DMS79 (cell line): ENCODE data around the gene C2orf81.
"Not testable (repeated sequence)": the region's sequence is repeated elsewhere in the genome, so short reads cannot be mapped to it uniquely, and the experiment has no call there.

Source experiments
- DNase-seq: peaks from one replicate; lab custom pipeline; 2025; lab: John Stamatoyannopoulos, UW

C2orf81 gene

DNA sequence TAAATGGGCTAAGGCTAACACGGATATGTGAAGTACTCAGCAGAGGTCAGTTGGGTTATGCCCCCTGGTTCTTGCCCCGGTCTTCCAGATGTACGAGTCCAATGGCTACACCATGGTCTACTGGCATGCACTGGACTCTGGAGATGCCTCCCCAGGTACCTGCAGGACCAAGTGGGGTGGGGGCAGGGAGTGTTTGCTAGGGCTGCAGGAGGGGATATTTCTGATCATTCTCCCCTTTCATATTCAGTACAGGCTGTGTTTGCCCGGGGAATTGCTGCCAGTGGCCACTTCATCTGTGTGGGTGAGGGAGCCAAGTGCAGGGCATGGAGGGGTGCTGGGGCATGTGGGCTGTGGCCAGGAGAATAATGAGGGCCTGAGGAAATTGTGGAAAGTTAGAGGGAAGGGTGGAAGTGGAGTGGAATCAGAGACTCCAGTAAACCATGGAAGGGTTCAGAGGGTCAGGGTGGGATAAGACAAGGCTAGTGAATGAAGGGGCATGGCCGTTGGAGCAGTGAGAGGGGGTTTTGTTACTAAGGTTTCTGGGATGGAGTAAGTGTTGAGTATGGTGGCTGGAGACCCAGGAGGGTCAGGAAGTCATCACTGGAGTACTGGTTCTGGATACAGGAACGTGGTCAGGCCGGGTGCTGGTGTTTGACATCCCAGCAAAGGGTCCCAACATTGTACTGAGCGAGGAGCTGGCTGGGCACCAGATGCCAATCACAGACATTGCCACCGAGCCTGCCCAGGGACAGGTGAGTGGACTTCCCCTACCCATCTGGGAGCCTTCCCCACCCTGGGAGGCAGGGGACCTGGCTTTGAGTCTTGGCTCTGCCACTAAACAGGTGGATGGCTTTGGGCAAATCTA lies 2.0 kb upstream of the C2orf81 start:
- no peak for DNase-seq

DNA sequence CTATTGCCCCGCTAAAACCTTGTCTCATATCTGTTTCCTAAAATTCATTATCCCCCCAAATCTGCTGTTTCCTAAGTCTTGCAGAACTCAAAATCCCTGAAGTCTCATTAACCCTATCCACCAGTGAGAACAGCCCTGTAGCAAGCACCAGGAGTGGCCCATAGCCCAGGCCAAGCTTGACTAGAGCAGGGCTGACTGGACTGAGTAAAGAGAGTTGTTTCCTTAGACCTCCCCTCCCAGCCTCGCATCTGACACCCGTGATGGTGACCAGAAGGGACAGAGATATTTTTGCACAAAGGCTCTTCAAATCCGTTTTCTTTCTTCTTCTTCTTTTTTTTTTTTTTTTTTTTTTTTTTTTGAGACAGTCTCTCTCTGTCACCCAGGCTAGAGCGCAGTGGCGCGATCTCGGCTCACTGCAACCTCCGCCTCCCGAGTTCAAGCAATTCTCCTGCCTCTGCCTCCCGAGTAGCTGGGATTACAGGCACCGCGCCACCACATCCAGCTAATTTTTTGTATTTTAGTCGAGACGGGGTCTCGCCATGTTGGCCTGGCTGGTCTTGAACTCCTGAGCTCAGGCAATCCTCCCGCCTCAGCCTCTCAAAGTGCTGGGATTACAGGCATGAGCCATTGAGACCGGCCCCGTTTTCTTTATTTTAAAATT lies 846 bp downstream of the C2orf81 start:
- DNase-seq, result not testable (repeated sequence)

DNA sequence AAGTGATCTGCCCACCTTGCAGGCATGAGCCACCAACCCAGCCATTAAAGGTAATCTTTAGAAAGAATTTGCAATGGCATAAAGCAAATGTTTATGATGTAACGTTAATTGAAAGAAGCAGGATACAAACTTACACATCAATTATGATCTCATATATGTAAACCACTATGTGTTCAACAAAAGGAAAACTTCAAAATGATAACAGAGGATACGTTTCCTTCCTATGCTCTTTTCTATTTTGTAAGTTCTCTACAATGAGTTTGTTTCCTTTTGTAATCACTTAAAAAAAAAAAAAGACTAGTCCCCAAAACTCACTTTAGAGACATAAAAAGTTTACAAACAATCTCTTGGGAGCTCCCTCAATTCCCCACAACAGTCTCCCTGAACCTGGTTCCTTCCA lies 1.4 kb downstream of the C2orf81 start:
- DNase-seq, result no peak

DNA sequence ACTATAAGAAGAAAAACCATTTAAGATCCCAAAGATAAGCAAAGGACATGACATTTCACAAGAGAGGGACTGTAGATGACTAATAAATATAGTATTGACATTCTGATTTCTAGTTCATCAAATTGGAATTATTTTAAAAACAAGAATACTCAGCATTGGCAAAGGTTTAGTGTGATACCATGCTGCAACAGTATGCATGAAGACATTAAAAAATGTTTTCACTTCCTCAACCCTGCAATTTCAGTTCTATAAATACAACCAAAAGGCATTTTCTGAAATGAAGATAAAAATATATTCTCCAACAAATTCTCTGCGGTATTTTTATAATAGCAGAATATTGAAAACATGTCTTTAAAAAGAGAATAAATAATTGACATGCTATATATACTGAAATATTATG lies 2.1 kb downstream of the C2orf81 start:
- DNase-seq, result no peak

DNA sequence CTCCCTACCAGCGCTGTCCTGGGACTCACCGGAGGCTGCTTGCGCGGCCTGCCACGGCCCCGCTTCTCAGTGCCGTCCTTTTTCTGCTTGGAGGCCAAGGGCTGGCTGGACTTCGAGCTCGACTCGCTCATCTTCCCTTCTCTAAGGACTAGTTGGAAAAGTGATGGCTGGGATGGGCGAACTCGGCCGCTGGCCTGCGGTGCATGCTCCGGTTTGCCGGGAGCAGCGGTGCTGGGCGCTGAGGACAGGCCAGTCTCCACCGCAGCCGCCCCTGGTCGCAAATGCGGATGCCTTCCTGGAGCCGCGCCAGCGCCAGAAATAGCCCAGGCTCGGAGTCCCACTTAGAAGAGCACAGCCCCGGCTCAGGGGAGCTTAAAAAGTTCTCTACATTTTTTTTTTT lies 3.1 kb downstream of the C2orf81 start:
- no peak for DNase-seq

DNA sequence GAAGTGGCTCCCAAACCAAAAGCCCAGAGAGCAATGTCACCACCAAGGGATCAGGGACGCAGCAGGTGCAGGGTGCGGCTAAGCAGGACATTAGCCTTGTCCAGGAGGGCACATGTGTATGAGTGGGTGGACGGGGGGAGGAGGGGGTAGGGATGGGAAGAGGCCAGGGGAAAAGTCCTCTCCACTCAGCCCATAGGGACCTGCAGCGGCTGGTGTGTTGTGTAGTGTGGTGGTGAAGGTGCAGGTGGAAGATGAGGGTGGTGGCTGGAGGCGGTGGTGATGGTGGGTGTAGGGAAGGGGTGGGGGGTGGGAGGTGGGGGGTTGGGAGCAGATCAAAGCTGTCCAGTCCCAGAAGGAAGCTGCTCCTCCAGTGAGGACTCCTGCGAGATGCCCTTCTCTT lies 3.7 kb downstream of the C2orf81 start:
- no peak for DNase-seq

DNA sequence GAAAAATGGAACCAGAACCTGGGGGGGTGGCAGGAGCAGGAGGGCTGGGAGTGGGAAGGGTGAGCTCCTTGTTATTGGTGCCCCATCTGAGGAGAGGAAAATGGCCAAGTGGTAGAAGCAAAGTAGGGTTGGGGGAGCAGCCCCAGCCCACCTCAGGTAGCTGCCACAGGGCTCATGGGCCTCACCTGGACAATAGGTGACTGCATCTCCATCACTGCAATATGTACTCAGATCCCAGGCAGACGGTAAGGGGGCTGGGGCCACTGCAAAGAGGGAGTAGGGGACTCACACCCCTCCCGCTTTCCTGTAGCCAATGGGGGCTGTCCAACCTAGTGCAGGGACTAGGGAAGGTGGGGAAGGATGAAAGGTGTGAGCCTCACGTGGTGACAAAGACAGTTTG lies 4.2 kb downstream of the C2orf81 start:
- DNase-seq, result no peak

DNA sequence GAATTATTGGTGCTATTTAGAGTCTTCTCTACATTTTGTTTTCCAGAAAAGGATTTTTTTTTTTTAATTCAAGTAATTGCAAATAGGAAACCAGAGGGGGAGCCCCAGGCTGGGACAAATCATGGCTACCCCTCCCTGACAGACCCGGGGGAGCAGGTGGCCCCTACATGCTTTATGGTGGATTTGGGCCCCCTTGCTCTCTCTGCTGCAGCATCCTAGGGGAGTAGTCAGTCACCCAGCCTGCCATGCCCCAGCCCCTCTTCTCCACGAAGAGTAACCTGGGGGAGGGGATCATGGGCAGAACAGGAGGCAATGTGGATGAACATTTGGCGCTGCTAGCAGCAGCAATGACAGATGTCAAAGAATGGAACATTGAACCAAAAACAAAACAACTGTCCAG lies 4.6 kb downstream of the C2orf81 start:
- no peak for DNase-seq

DNA sequence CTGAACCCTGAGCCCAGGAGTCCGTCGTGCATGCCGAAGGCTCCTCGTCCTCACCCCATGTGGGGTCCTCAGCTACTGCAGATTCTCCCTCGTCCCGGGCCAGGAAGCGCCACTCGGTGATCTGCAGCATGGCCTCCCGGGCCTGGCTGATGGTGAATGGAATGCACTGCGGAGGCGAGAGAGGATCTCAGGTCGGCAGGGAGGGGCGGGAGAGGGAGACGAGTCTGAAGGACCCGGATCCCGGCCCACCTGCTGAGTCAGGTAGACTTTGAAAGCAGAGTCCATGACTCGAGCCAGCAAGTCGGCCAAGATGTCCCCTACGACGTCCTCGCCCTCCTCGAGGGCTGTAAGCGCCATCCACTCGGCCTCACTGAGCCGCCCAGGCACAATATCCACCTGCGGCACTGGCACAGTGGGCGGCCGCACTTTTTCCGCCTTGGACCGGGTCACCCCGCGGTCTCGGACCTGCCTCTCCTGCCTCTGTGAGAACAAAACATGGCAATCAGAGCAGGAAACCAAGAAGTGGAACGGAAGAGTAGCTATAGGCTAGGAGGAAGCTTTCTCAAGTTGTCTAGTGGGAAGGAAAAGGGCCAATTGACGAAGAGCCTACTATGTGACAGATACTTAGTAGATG lies 5.5 kb downstream of the C2orf81 start:
- DNase-seq, result no peak

DNA sequence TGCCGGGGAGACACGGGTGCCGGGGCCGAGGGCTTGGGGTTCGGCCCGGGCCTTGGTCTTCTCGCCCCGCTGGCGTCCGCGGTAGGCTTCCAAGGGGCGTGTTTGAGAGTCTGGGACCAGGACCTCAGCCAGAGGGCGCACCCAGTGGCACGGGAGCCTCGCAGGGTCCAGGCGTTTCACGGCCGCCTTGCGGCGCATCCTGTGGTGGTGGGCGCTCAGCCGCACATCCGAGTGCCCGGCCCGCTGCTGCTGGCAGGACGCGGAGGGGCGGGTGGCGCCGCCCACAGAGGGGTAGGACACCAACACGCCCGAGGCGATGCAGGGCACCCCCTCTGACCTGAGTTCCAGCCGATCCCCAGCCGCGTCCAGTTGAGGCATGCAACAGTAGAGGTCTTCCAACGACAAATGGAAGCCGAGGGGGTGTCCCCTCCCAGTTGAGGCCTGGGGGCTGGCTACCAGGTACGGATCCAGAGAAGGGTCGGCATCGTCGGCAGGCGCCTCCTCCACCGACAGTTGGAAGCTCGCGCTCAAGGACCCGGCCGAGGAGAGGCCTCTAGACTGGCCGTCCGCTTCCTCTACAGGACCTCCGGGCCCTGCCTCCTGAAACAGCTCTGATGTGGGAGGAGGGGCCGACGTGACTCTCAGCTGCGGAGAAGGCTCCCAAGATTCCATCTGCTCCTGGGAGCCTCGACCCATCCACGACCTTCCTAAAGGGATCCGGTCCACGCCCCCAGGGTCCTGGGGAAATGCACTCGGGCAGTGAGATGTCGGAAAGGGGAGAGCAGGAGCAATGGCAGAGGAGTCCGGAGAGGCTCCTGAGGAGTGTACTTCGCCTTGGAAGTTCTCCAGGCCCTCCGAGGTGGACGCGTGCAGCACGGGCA lies 6.3 kb downstream of the C2orf81 start:
- DNase-seq, result no peak

DNA sequence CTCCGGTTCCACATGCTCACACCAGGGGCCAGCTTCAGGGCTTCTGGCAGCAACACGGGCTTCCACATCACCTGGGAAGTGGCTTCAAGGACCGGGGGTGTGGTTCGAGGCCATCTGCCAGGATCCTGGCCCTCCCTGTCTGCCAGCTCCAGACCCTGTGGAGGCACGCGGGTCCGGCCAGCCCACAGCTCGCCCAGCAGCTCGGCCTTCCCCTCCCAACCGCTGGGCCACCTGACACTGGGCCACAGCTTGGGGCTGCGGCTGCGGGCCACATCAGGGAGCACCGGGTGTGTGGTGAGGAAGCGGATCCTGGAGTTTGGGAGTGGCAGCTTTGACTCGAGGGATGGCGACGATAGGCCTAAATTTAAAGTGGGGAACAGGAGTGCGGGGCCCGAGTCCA lies 7.0 kb downstream of the C2orf81 start:
- DNase-seq, result peak; percentile 48

DNA sequence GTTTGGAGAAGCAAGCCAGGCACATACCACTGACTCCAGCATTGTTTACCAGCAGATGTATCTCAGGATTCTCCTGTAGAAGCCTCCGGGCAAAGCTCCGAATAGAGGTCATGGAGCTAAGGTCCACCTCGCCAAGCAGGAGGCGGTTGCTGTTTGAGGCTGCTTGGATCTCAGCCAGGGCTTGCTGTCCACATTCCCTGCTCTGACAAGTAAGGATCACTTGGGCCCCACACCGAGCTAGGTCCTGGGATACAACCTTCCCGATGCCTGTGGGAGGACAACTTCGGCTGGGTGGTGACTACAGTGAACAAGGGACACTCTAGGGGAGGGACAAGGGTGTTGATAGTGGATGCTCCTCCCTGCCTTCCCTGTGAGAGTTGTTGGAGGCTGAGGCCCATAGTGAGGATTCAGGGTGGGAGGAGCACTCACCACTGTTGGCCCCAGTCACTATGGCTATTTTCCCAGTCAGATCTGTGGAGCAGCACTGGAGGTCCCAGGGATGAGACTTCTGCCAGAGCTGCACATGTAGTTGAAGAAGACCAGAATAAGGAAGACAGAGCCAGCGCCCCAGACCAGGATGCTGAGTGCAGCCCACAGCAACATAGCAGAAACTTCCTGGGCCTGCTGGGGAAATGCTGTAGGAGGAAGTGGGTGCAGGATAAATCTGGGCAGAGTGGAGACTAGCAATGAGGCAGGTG lies 8.3 kb downstream of the C2orf81 start:
- DNase-seq, result no peak

DNA sequence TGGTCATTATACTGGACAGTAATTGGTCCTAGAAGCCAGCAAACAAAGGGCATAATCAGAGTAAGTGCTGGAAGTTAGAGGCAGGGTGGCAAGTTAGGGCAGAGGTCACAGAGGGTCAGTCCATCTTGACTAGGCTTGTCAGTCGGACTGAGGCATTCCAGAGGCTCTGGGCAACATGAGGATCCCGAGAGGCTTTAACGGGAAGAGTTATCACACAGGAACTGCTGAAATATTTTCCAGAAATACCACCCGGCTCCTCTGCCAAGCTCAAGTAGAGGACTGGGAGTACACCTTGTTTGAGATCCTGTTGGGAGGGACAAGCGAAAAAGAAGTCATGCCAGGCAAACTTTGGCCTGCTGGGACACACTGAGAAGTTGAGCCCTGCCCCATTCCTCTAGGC lies 13.7 kb downstream of the C2orf81 start:
- DNase-seq, result no peak

DNA sequence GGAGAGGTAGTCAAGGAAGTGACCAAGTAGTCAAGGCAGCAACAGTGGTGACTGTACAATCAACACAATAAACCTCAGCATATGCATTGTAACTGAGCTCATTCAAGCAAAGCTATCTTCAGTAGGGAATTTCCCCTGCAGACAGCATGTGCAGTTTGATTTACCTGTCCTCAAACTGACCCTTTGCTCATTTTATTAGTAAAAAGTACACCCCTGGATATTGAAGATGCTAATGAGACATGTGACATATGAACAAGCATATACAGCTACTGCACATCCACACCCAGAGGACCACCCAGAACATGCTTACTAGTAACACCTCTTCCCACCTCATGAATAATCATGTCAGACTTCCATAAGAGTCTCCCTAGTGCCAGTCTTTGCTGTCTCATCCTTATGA lies 15.4 kb downstream of the C2orf81 start:
- DNase-seq, result no peak

DNA sequence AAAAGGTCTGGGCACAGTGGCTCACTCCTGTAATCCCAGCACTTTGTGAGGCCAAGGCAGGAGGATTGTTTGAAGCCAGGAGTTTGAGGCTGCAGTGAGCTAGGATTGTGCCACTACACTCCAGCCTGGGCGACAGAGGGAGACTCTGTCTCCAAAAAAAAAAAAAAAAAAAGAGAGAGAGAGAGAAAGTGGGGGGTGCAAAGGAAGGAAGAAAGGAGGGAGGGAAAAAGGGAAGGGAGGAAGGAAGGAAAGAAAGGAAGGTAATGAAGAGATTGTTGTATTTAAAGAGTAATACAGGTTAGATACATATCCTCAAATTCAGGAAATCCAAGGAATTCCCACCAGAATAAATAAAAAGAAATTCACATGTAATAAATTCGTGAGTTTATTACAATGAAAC lies 19.5 kb downstream of the C2orf81 start:
- DNase-seq, result no peak

DNA sequence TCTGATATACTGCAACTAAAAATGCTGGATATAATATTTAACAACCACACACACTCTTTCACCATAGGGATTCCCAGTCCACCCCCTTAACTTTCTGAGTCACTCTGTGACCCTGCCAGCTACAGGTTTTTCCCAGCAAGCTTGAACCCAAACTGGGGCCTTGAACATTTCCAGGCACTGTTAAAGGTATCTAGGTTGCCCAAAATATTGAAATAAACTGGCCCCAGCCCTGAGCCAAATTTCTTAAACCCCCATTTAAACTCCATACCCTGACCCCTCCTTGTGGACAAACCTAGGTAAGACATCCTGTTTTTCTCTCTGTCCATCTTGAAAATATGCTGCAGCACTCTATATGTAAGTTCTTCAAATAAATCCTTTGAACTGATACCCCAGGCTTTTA lies 21.6 kb downstream of the C2orf81 start:
- no peak for DNase-seq

DNA sequence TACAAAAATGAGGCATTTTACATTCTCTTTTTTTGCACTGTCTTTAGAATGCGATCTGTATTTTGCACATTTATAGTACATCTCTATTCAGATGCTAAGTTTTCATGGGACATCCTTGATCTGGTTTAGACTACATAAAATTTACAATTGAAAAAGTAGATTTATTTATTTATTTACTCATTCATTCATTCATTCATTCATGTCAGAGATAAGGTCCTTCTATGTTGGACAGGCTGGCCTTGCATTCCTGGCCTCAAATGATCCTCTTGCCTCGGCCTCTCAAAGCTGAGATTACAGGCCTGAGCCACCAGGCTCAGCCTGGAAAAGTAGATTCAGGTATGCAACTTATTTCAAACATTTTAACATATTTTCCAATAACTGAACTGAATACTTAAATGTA lies 25.3 kb downstream of the C2orf81 start:
- DNase-seq, result no peak

DNA sequence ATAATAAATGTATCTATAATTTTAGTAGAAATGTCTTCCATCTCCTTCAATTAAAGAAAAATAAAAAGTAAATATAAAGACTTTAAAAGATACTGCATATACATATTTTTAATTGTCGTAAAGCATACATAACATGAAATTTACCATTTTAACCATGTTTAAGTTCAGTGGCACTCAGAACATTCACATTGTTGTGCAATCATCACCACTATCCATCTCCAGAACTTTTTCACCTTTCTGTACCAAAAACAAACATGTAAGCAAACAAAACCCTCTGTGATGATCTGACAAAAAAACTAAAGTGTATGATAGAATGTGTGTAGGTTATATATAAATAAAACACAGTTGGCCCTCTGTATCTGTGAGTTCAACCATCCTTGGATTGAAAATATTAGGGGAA lies 27.9 kb downstream of the C2orf81 start:
- DNase-seq, result no peak

DNA sequence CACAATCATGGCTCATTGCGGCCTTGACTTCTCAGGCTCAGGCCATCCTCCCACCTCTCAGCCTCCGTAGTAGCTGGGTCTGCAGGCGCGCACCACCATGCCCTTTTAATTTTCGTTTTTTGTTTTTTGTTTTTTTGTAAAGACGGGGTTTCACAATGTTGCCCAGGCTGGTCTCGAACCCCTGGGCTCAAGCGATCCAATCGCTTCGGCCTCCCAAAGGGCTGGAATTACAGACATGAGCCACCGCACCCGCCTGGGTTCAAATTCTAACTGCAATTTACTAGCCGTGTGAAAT lies 29.0 kb downstream of the C2orf81 start:
- DNase-seq, result no peak

DNA sequence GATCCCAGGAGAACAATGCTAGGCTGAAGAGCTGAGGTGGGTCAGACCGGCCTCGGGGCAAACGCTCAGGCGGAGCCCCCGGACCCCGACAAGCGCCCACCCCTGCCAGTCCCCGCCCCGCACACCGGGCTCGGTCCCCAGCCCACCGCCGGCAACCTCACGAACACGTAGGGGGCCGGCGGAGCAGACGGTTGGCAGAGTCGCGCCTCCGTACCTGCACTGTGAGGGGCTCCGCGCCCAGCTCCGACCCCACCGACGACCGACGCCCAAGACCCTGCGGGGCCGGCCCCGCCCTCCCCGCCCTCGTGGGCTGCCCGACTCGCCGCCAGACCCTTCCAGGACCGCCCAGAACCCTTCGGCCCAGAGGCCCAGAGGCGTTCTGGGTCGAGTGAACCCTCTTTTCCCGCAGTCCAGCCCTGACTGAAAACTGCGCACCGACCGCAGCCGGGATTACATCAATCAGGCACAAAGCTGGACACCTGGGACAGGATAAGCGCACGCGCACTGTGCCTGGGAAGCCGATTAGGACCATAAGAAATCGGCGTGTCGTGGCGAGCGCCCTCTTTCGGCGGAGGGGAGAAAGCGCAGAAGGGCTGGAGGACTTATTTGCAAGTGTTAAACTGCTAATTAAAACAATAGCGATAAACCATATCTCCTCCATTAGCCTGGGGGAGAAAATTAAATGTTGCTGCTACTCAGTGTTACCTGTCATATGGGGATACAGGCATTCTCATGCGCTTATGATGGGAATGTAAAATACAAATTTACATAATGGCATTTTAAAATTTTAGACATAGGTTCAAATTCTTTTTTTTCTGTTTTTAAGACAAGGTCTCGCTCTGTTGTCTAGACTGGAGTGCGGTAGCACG lies 29.6 kb downstream of the C2orf81 start:
- DNase-seq, result peak; percentile 81

DNA sequence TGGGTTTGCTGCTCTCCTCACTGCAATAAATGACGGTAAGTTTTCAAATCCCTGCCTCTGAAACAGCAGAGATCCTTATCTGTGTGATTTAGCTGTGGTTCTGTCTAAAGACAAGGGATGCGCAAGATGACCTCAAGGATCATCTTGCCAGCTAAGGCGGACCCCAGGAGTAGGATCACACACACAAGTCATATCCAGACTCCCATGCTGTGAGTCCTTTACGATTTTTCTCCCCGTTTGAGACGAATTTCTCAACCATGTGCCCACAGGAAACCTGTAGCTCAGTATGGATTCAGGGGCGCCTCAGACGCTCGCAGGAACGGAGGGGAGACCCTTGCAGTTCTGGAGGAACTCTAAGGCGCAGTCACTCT lies 30.2 kb downstream of the C2orf81 start:
- DNase-seq, result no peak
